H4 (cell line): ENCODE results near the gene OLIG2. TPM values are rescaled to one million over a fixed set of nuclear protein-coding genes. Genes with fewer than 3 reads are reported as not detected.

Experiments
- DNase-seq: peaks from one replicate; pipeline ENCODE4 v3.0.0-alpha.2; 2015; ENCODE audit warnings: low spot score
- total RNA-seq: library from RNA; depleted of rRNA; stranded (reverse); fragments of >200 nt; shearing (Covaris generic); gene quantifications from 2 replicates; pipeline ENCODE4 v1.2.3, GENCODE V29; 2014

Gene OLIG2
- total RNA-seq, 1 experiment from 2014 or later = 1.5 TPM

DNA sequence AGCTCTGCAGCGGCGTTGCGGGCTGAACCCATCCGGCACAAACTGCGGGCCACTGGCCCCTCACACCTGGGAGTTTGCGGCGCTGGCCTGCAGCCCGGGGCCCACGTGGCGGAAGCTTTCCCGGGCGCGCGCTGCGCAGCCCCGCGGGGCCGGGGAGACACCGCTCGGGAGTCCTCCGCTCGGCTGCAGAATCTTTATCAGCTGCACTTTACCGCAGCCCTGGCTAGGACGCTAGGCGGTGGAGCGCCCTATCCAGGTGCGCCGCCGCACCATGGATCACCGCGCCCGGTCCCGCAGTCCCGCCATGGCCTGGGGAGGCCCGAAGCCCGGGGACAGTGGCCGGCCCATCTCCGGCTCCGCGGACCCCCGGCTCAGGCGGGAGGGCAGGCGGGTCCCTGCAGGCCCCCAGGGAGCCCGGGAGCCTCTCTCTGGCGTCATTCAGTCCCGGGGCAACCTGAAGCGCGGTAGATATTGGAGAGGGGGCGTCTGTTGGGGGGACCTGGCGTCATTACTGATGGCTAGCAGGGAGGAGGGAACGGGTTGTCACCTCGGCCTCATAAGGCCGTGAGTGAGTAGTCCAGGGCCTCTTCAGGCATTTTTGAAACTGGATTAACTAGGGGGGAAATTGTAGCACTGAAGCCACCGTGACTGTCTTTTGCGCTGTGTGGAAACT lies 5.7 kb upstream of the OLIG2 start:
- DNase-seq = no peak

GRCh38 chr21:33020558-33021100 lies 5.1 kb upstream of the OLIG2 start:
- no peak for DNase-seq

- no peak for DNase-seq
These were observed 4.6 kb upstream of the OLIG2 start for GRCh38 chr21:33021150-33021549.

DNA sequence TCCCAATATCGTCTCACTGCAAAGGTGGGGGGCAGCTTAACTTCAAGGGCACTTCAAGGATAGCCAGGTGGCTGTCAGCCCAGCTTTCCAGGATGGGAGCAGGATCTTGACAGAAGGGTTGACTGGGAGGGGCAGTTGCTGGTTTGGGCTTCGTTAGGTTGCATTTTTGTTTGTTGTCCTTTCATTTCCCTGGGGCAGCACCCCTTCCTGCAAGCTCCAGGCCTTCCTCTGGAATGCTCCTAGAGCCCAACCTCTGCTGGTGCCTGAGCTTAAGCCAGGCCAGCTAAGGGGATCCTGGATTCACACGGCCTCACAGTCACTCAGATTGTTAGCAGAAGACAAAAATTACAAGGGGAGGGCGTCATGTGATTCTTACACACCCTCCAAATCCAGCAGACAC lies 4.1 kb upstream of the OLIG2 start:
- no peak for DNase-seq

GRCh38 chr21:33022489-33022827 lies 3.3 kb upstream of the OLIG2 start:
- DNase-seq = no peak

GRCh38 chr21:33022828-33023573 lies 2.7 kb upstream of the OLIG2 start:
- no peak for DNase-seq

DNA sequence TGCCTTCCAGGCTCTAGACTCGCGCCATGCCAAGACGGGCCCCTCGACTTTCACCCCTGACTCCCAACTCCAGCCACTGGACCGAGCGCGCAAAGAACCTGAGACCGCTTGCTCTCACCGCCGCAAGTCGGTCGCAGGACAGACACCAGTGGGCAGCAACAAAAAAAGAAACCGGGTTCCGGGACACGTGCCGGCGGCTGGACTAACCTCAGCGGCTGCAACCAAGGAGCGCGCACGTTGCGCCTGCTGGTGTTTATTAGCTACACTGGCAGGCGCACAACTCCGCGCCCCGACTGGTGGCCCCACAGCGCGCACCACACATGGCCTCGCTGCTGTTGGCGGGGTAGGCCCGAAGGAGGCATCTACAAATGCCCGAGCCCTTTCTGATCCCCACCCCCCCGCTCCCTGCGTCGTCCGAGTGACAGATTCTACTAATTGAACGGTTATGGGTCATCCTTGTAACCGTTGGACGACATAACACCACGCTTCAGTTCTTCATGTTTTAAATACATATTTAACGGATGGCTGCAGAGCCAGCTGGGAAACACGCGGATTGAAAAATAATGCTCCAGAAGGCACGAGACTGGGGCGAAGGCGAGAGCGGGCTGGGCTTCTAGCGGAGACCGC lies 2.0 kb upstream of the OLIG2 start:
- DNase-seq = no peak

GRCh38 chr21:33024201-33025103 lies 1.3 kb upstream of the OLIG2 start:
- DNase-seq = no peak

DNA sequence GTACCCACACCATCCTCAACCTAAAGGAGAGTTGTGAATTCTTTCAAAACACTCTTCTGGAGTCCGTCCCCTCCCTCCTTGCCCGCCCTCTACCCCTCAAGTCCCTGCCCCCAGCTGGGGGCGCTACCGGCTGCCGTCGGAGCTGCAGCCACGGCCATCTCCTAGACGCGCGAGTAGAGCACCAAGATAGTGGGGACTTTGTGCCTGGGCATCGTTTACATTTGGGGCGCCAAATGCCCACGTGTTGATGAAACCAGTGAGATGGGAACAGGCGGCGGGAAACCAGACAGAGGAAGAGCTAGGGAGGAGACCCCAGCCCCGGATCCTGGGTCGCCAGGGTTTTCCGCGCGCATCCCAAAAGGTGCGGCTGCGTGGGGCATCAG lies 638 bp upstream of the OLIG2 start:
- no peak for DNase-seq

DNA sequence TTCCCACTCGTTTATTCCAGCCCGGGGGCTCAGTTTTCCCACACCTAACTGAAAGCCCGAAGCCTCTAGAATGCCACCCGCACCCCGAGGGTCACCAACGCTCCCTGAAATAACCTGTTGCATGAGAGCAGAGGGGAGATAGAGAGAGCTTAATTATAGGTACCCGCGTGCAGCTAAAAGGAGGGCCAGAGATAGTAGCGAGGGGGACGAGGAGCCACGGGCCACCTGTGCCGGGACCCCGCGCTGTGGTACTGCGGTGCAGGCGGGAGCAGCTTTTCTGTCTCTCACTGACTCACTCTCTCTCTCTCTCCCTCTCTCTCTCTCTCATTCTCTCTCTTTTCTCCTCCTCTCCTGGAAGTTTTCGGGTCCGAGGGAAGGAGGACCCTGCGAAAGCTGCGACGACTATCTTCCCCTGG lies 716 bp downstream of the OLIG2 start:
- DNase-seq = no peak

GRCh38 chr21:33026878-33027400 lies 1.2 kb downstream of the OLIG2 start:
- DNase-seq = no peak

DNA sequence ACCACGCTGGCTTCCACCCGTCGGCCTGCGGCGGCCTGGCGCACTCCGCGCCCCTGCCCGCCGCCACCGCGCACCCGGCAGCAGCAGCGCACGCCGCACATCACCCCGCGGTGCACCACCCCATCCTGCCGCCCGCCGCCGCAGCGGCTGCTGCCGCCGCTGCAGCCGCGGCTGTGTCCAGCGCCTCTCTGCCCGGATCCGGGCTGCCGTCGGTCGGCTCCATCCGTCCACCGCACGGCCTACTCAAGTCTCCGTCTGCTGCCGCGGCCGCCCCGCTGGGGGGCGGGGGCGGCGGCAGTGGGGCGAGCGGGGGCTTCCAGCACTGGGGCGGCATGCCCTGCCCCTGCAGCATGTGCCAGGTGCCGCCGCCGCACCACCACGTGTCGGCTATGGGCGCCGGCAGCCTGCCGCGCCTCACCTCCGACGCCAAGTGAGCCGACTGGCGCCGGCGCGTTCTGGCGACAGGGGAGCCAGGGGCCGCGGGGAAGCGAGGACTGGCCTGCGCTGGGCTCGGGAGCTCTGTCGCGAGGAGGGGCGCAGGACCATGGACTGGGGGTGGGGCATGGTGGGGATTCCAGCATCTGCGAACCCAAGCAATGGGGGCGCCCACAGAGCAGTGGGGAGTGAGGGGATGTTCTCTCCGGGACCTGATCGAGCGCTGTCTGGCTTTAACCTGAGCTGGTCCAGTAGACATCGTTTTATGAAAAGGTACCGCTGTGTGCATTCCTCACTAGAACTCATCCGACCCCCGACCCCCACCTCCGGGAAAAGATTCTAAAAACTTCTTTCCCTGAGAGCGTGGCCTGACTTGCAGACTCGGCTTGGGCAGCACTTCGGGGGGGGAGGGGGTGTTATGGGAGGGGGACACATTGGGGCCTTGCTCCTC lies 1.9 kb downstream of the OLIG2 start:
- no peak for DNase-seq

DNA sequence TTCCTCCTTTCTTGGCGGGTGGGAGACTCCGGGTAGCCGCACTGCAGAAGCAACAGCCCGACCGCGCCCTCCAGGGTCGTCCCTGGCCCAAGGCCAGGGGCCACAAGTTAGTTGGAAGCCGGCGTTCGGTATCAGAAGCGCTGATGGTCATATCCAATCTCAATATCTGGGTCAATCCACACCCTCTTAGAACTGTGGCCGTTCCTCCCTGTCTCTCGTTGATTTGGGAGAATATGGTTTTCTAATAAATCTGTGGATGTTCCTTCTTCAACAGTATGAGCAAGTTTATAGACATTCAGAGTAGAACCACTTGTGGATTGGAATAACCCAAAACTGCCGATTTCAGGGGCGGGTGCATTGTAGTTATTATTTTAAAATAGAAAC lies 2.5 kb downstream of the OLIG2 start:
- DNase-seq = no peak

- no peak for DNase-seq
These were observed 3.1 kb downstream of the OLIG2 start for GRCh38 chr21:33028773-33029384.

DNA sequence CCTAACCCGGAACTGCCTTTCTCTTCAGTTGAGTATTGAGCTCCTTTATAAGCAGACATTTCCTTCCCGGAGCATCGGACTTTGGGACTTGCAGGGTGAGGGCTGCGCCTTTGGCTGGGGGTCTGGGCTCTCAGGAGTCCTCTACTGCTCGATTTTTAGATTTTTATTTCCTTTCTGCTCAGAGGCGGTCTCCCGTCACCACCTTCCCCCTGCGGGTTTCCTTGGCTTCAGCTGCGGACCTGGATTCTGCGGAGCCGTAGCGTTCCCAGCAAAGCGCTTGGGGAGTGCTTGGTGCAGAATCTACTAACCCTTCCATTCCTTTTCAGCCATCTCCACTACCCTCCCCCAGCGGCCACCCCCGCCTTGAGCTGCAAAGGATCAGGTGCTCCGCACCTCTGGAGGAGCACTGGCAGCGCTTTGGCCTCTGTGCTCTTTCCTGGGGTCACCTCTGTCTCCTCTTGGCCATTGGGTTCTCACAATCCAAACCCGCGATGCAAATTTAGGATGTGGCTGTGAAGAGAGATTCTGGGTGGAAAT lies 3.7 kb downstream of the OLIG2 start:
- DNase-seq = no peak

GRCh38 chr21:33029975-33030461 lies 4.3 kb downstream of the OLIG2 start:
- DNase-seq = no peak

DNA sequence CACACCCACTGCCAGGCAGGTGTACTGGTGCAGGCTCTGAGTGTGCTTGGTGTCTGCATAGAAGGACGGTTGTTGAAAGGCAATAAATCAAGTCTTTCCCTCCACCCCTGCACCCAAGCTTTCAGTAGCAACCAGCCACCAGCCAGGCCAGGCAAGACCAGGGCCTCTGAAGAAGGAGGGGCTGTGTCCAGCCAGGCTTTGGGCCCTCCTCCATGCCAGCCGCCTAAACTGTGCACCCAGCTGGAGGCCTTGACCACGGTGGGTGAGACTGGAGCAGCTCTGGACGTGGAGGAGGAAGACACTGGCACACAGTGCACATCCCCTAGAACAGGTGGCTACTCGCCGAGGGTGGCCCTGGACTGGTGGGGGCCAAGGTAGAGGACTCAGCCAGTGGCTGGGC lies 4.9 kb downstream of the OLIG2 start:
- no peak for DNase-seq

DNA sequence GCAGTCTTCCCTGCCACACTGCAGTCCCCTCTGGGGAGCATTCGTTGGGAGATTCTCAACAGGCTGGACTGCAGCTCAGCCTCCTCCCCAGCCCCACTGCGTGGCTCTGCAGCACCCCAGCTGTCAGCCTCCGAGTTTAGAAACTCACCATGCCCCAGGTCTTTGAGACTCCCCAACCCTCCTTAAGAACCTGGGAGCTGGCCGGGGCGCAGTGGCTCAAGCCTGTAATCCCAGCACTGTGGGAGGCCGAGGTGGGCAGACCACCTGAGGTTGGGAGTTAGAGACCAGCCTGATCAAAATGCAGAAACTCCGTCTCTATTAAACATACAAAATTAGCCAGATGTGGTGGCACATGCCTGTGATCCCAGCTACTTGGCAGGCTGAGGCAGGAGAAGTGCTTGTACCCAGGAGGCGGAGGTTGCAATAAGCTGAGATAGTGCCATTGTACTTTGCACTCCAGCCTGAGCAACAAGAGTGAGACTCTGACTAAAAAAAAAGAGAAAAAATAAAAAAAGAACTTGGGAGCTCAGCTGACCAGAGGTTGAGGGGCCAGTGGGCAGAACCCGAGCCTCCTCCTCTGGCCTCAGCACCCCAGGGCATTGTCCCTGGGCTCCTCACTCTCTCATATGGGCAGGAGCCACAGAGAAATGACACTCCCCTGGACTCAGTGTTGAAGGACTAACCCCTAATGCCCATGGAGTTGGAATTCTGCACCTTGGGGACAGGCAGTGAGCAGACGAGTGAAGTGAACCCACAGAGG lies 5.6 kb downstream of the OLIG2 start:
- DNase-seq = no peak

DNA sequence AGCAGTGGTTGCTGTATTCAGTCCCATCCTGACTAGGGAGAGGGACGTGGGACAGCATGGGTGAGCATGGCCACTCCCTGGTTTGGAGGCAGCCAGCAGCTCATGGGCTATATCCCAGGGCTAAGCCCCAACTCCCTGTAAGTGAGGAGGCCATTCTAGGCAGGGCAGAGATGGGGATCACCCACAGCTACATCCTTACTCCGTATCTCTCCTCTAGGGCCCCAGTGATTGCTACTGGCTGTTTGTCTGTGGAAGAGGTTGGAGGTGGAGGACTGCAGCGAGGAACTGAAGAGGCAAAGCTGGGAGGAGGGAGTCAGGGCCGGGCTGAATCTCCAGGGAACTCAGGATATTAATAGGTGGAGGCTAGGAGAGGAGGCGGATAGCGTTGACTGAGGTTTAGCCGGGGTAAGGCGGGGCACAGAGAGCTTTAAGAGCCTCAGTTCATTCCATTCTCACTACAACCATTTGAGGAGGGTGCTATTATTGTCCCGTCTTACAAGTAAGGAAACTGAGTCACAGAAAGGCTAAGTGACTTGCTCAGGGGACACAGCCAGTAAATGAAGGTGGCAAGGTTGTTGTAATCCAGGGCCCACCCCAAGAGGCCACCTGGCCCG lies 6.8 kb downstream of the OLIG2 start:
- no peak for DNase-seq
